HS-27A (cell line): Measurements from ENCODE around the gene LAMA4.
"Not testable (repeated sequence)": the region's sequence is repeated elsewhere in the genome, so short reads cannot be mapped to it uniquely, and the experiment has no call there.

Experiments used
- DNase-seq: peaks from one replicate; pipeline ENCODE4 v3.0.0-alpha.2; 2012; ENCODE audit warnings: low read depth, missing footprints

The LAMA4 gene

GRCh38 chr6:112153926-112154607 lies 100.3 kb downstream of the LAMA4 start:
- peak; percentile 8 for DNase-seq

- DNase-seq: no peak
Observed at GRCh38 chr6:112150363-112150762, 104.0 kb downstream of the LAMA4 start.

- DNase-seq: no peak
Observed at GRCh38 chr6:112149719-112150263, 104.6 kb downstream of the LAMA4 start.

GRCh38 chr6:112149236-112149635 lies 105.1 kb downstream of the LAMA4 start:
- DNase-seq: no peak

- DNase-seq: no peak
Observed at GRCh38 chr6:112148103-112148502, 106.3 kb downstream of the LAMA4 start.

GRCh38 chr6:112145080-112145573 lies 109.2 kb downstream of the LAMA4 start:
- DNase-seq: no peak

- no peak for DNase-seq
Observed at GRCh38 chr6:112144145-112144926, 110.0 kb downstream of the LAMA4 start.

- DNase-seq: no peak
Observed at GRCh38 chr6:112141707-112142106, 112.7 kb downstream of the LAMA4 start.

GRCh38 chr6:112139052-112139451 lies 115.3 kb downstream of the LAMA4 start:
- DNase-seq: no peak

- DNase-seq: no peak
Observed at GRCh38 chr6:112130878-112131277, 123.5 kb downstream of the LAMA4 start.

GRCh38 chr6:112128208-112128607 lies 126.2 kb downstream of the LAMA4 start:
- DNase-seq: no peak

- DNase-seq: no peak
Observed at GRCh38 chr6:112123982-112124381, 130.4 kb downstream of the LAMA4 start.

- DNase-seq: no peak
Observed at GRCh38 chr6:112122756-112123155, 131.6 kb downstream of the LAMA4 start.

GRCh38 chr6:112118034-112118433 lies 136.3 kb downstream of the LAMA4 start:
- DNase-seq: no peak

GRCh38 chr6:112117554-112117953 lies 136.8 kb downstream of the LAMA4 start:
- DNase-seq: no peak

- no peak for DNase-seq
Observed at GRCh38 chr6:112116221-112116620, 138.1 kb downstream of the LAMA4 start.

- DNase-seq: no peak
Observed at GRCh38 chr6:112114577-112115223, 139.7 kb downstream of the LAMA4 start.

- DNase-seq: no peak
Observed at GRCh38 chr6:112113918-112114317, 140.4 kb downstream of the LAMA4 start.

GRCh38 chr6:112113431-112113830 lies 140.9 kb downstream of the LAMA4 start:
- DNase-seq: no peak

GRCh38 chr6:112109262-112109661 lies 145.1 kb downstream of the LAMA4 start:
- no peak for DNase-seq

GRCh38 chr6:112106562-112106961 lies 147.8 kb downstream of the LAMA4 start:
- DNase-seq: no peak

GRCh38 chr6:112106026-112106425 lies 148.3 kb downstream of the LAMA4 start:
- not testable (repeated sequence) for DNase-seq

- DNase-seq: no peak
Observed at GRCh38 chr6:112100561-112100960, 153.8 kb downstream of the LAMA4 start.
